Right lobe of liver (tissue), 6 donors: Measurements from ENCODE around the gene HACE1. TPM values are rescaled to one million over a fixed set of nuclear protein-coding genes. Genes with fewer than 3 reads are reported as not detected.

Experiments
- ATAC-seq, 4 donors: fragments of 200-7000 bp; cut with Tn5 transposase; one replicate each; pipeline ENCODE4 v1.9.1; 2020; ENCODE audit warnings: mild to moderate bottlenecking in 4 of 4, moderate library complexity in 4 of 4
- DNase-seq, 3 donors: peaks; one replicate each; pipeline ENCODE4 v3.0.0-alpha.2; 2020
- H3K27ac ChIP-seq, 3 donors: fragments of 200-600 bp; one replicate each; pipeline ENCODE4 v1.8.0; 2022
- H3K27me3 ChIP-seq, 2 donors: fragments of 200-600 bp; one replicate each; pipeline ENCODE4 v1.8.0; 2022
- H3K36me3 ChIP-seq, 4 donors: fragments of 200-600 bp; sonication (generic) in 1 of 4; one replicate each; pipeline versions ENCODE4 v1.5.1 to v1.8.0; 2017 to 2022; ENCODE audit warnings: control low read depth in 1 of 4
- H3K4me1 ChIP-seq, 4 donors: fragments of 200-600 bp; sonication (generic) in 1 of 4; one replicate each; pipeline versions ENCODE4 v1.5.1 to v1.8.0; 2017 to 2022; ENCODE audit warnings: control low read depth in 1 of 4
- H3K4me3 ChIP-seq, 3 donors: fragments of 200-600 bp; one replicate each; pipeline ENCODE4 v1.8.0; 2022
- H3K9me3 ChIP-seq, 4 donors: fragments of 200-600 bp; sonication (generic) in 1 of 4; one replicate each; pipeline versions ENCODE4 v1.5.1 to v1.8.0; 2017 to 2022; ENCODE audit warnings: control low read depth in 1 of 4
- POLR2A ChIP-seq: fragments of 450-650 bp; IDR thresholded peaks from one replicate; pipeline ENCODE4 v1.6.1; 2017; ENCODE audit warnings: antibody characterized with exemption, mild to moderate bottlenecking
- WGBS: methylation state at CpG from one replicate; pipeline ENCODE4 v1.1.6; 2018; ENCODE audit warnings: low coverage, low lambda C conversion rate; ENCODE audit not compliant: insufficient coverage; ENCODE audit errors: missing lambda C conversion rate; 5-methylcytosine and 5-hydroxymethylcytosine counted together
- intact Hi-C, 2 donors: fragments of 100-400 bp; cut with DNase I; formaldehyde crosslinking; loops; one replicate each; pipeline versions ENCODE4 v1.11.2 to v1.14.1; 2022
- small RNA-seq, 2 experiments: library from RNA; depleted of rRNA; stranded (forward); fragments of <200 nt; gene quantifications; one replicate each; pipeline ENCODE3, GENCODE V24; 2016
- total RNA-seq, 6 experiments: library from RNA; depleted of rRNA in 2 of 6; stranded (reverse); fragments of >200 nt in 2 of 6; fragmentation: NEBNext Ultra II Directional in 3 of 6; extraction: Animal tissue kit (Norgen Biotek cat#: 25700) in 3 of 6; gene quantifications; one replicate each; pipeline versions ENCODE4 v1.1.0 to v1.2.4, GENCODE V29; 2016 to 2023
- TF ChIP-seq, protein P1 (sequence below), 4 donors: fragments of 200-600 bp in 3 of 4; fragments of 450-650 bp in 1 of 4; IDR thresholded peaks; one replicate each; pipeline versions ENCODE4 v1.5.1 to v1.8.0; 2016 to 2022; ENCODE audit warnings: antibody characterized with exemption in 4 of 4, mild to moderate bottlenecking in 2 of 4
- donor health status: DM: no; HTN: yes; CAD: no.
- donor health status: DM: no; HTN: no; CAD: no.
- donor health status: DM: no; HTN: no; CAD: no.
- donor health status: DM: no; HTN: yes; CAD: no.
- donor health status: DM: no; HTN: yes; CAD: no.

Gene HACE1
- total RNA-seq, 6 experiments from 2014 or later, result 2.7 to 3.7 (median 3.1) TPM

DNA sequence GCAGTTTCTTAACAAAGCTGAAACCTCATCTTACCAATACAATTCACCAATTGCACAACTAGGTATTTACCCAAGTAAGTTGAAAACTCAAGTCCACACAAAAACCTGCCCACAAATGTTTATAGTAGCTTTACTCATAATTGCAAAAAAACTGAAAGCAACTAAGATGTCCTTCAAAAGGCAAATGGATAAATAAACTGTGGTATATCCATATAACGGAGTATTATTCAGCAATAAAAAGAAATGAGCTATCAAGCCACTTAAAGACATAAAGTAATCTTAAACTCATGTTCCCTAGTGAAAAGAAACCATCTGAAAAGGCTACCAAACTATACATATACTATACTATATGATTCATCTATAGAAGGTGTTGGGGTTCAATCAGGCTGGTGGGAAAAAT is 179.7 kb downstream of the HACE1 start:
- H3K27ac ChIP-seq, result no peak overlapping the region
- TF ChIP-seq POLR2A, result no peak
- TF ChIP-seq, protein P1, sequence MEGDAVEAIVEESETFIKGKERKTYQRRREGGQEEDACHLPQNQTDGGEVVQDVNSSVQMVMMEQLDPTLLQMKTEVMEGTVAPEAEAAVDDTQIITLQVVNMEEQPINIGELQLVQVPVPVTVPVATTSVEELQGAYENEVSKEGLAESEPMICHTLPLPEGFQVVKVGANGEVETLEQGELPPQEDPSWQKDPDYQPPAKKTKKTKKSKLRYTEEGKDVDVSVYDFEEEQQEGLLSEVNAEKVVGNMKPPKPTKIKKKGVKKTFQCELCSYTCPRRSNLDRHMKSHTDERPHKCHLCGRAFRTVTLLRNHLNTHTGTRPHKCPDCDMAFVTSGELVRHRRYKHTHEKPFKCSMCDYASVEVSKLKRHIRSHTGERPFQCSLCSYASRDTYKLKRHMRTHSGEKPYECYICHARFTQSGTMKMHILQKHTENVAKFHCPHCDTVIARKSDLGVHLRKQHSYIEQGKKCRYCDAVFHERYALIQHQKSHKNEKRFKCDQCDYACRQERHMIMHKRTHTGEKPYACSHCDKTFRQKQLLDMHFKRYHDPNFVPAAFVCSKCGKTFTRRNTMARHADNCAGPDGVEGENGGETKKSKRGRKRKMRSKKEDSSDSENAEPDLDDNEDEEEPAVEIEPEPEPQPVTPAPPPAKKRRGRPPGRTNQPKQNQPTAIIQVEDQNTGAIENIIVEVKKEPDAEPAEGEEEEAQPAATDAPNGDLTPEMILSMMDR (IDR thresholded peaks at IDR 0.05), result no peak
- DNase-seq (no peak), ATAC-seq (no peak)
- WGBS, result 80% methylated on average over 1 of the region's 1 CpG
- H3K4me1 ChIP-seq, result no peaks in the 10 kb centered on the region
- H3K9me3 ChIP-seq, result no peaks in the 10 kb centered on the region
- no peak overlapping the region for H3K4me3 ChIP-seq
- H3K27me3 ChIP-seq, result no peaks in the 10 kb centered on the region
- H3K36me3 ChIP-seq, result no peaks in the 10 kb centered on the region
- intact Hi-C loops, result loop anchor here in 1 of 2 donors (10.0 kb wide), 1 partner anchor 95 kb away; no protein-coding TSS in a partner anchor

Small RNA genes lying within 50 kb of the gene (small RNA-seq; reads per million reads assigned to genes)
- 0 reads per million in 2 experiments for gene RNU6-897P

Other genes with a start within 250 kb of the HACE1 start
- not detected for gene LIN28B, start 97.2 kb upstream of the HACE1 start, total RNA-seq